WERI-Rb-1 (cell line): ENCODE measurements around the gene POLE.
A peak's percentile ranks its signal among the peaks of the same experiment; 100 is the strongest.

Experiments
- DNase-seq: peaks from one replicate; pipeline ENCODE4 v3.0.0-alpha.2; 2020
- H3K27ac ChIP-seq: fragments of 250-450 bp; sonication (Bioruptor Pico); 2 replicates; pipeline ENCODE4 v1.5.1; 2020; ENCODE audit warnings: mild to moderate bottlenecking, moderate library complexity
- H3K27me3 ChIP-seq: fragments of 250-450 bp; sonication (Bioruptor Pico); 2 replicates; pipeline ENCODE4 v1.5.1; 2021; ENCODE audit warnings: mild to moderate bottlenecking, low read depth, moderate library complexity; ENCODE audit not compliant: insufficient read depth, severe bottlenecking
- H3K36me3 ChIP-seq: fragments of 250-450 bp; sonication (Bioruptor Pico); 2 replicates; pipeline ENCODE4 v1.5.1; 2020; ENCODE audit warnings: mild to moderate bottlenecking, moderate library complexity
- H3K4me3 ChIP-seq: 2 replicates; pipeline ENCODE4 v1.5.1; 2011; ENCODE audit warnings: low read depth, mild to moderate bottlenecking, control low read depth, low read length
- H3K9me3 ChIP-seq: fragments of 250-450 bp; sonication (Bioruptor Pico); 2 replicates; pipeline ENCODE4 v1.5.1; 2021; ENCODE audit warnings: mild to moderate bottlenecking, moderate library complexity; ENCODE audit not compliant: severe bottlenecking
- CTCF ChIP-seq: IDR thresholded peaks from 2 replicates; pipeline ENCODE4 v1.5.1; 2011; ENCODE audit warnings: low read depth, mild to moderate bottlenecking, control low read depth, inconsistent platforms, low read length

POLE gene

GRCh38 chr12:132638541-132639408 lies 48.4 kb downstream of the POLE start:
- H3K4me3 ChIP-seq, result no peak overlapping the region
- no peaks in the 10 kb centered on the region for H3K9me3 ChIP-seq
- TF ChIP-seq CTCF, result peak; percentile 93
- no peaks in the 10 kb centered on the region for H3K27me3 ChIP-seq
- peaks cover 97% of the 10 kb centered on the region for H3K36me3 ChIP-seq
- H3K27ac ChIP-seq, result no peak overlapping the region; the same call in 1 of the 2 replicates
- DNase-seq, result peak; percentile 60

- TF ChIP-seq CTCF, result no peak
- peaks cover 97% of the 10 kb centered on the region for H3K36me3 ChIP-seq
These were observed 49.3 kb downstream of the POLE start for GRCh38 chr12:132637811-132638210.

GRCh38 chr12:132635076-132635955 lies 51.8 kb downstream of the POLE start:
- no peak overlapping the region for H3K27ac ChIP-seq
- DNase-seq, result no peak
- TF ChIP-seq CTCF, result no peak
- H3K36me3 ChIP-seq, result peaks cover 97% of the 10 kb centered on the region
- no peaks in the 10 kb centered on the region for H3K9me3 ChIP-seq
- H3K27me3 ChIP-seq, result no peaks in the 10 kb centered on the region
- H3K4me3 ChIP-seq, result no peak overlapping the region

More at GRCh38 chr12:132637811-132638210, 49.3 kb downstream of the POLE start:
- Histone ChIP-seq H3K27ac (no peak overlapping the region), H3K4me3 (no peak overlapping the region), H3K27me3 (no peaks in the 10 kb centered on the region), H3K9me3 (no peaks in the 10 kb centered on the region)
- DNase-seq, result no peak

- Histone ChIP-seq H3K27me3 (no peaks in the 10 kb centered on the region), H3K36me3 (peaks cover 100% of the 10 kb centered on the region), H3K4me3 (no peak overlapping the region), H3K9me3 (no peaks in the 10 kb centered on the region), H3K27ac (no peak overlapping the region)
- TF ChIP-seq CTCF, result no peak
- no peak for DNase-seq
These were observed 52.6 kb downstream of the POLE start for GRCh38 chr12:132634411-132634990.

GRCh38 chr12:132633901-132634300 lies 53.2 kb downstream of the POLE start:
- no peaks in the 10 kb centered on the region for H3K27me3 ChIP-seq
- TF ChIP-seq CTCF, result no peak
- H3K27ac ChIP-seq, result no peak overlapping the region
- H3K9me3 ChIP-seq, result no peaks in the 10 kb centered on the region
- no peak overlapping the region for H3K4me3 ChIP-seq
- H3K36me3 ChIP-seq, result peaks cover 100% of the 10 kb centered on the region
- no peak for DNase-seq
